GM19025 (cell line): ENCODE measurements around the gene PPP1R10.
A peak's percentile ranks its signal among the peaks of the same experiment; 100 is the strongest.

Source experiments
- ATAC-seq: cut with Tn5 transposase; IDR thresholded peaks from one replicate; pipeline ENCODE4 v1.9.1; 2021; ENCODE audit warnings: mild to moderate bottlenecking, low read depth, moderate library complexity; ENCODE audit not compliant: unreplicated experiment

PPP1R10 gene

DNA sequence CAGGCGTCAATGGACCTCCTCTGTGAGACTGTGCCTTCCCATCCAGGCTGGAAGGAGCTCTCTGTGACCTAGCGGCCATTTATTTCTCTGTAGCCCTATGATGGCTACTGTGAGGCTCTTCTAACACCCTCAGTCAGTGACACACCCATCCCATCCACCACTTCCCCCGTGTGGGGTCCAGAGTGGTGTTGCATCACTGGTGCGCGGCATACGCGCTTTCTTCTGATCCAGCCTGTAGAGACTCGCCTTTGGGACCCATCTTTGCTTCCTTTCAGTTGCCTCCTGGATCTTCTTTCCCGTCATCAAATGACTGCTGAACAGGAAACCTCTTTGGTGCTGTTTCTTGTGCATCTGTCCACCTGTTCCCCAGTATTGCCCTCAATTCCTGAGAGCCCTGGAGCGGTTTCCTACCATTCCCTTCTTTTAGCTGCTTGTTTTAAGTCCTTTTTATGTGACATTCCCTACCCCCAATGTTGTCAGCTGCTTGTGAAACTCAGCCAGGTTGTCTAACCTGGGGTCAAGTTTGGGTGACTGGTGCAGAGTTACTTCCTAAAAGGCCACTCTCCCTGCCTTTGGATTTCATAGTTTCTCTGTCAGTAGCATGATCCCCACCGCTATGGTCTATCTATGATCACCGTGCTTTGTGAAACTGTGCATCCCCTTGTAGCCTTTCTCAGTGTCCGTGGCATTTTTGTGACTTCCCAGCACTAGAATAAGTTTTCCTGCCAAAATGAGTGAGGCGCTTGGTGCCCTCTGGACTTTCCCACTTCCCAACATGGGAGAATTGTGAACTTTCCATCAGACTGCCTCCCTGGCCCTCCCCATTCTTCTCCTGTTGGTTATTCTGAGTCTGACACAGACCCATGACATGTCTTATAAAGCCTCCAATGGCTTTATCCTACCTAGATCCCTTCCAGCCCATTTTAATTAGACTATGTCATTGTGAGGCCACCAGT lies 54.3 kb downstream of the PPP1R10 start:
- ATAC-seq: no peak

DNA sequence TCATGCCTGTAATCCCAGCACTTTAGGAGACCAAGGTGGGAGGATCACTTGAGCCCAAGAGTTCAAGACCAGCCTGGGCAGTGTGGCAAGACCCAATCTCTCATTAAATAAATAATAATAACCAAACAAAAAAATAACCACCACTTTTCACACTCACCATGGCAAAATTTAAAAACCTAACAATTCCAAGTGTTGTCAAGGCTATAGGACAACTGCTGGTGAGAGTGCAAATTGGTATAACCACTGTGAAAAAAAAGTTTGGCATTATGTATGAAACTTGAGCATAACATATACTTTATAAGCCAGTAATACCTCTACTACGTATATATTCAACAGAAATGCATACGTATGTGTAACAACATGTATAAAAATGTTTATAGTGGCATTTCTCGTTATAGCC lies 56.1 kb downstream of the PPP1R10 start:
- no peak for ATAC-seq

DNA sequence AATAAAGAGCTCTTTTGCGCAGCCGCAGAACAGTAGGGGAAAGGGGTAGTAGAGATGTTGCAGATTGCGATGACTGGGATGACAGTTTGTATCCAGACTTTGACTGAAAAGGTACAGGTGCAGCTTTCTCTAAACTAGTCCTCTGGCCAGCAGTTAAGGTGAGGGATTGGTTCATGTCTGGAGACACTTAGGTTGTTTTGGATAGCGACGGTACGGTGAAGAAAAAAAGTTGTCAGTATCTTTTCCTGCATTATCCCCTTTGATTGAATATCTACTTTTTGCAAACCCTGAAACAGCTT lies 59.4 kb downstream of the PPP1R10 start:
- no peak for ATAC-seq

DNA sequence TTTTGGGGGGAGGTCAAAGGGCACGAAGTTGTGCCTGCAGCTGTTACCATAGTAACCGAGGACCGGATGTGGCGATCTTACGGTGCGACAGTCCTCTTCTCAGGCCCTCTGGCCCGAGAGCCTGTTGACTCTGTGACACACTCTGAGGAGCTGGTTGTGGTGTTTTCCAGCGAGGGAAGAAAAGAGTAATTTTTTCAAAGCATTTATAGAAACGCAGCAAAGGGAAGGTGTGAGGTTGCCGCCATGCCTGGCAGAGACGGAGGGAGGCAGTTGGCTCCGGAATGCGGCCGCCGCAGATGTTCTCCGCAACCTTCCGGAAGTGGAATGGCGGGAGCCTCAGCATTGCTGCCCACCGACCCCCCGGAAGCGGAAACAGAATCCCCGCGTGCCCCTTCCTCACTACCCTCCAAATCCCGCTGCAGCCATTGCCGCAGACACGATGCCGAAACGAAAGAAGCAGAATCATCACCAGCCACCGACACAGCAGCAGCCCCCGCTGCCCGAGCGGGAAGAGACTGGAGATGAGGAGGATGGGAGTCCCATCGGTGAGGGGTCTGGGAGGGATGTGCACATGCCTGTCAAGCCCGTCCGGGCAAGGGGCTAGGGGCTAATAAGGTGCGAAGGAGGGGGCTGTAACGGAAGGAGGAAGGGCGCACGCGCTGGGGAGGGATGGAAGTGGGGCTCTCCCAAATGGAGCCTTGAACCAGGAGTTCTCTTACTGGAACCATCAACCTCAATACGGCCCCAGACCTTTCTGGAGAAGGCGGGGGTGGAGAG lies 59.9 kb downstream of the PPP1R10 start, which contains the start of gene PRR3:
Gene PRR3, plus strand, starts transcription at position 390 of the 777 bp plus-strand sequence. Its CDS starts 50 bp downstream, at position 440.
- peak; percentile 41 for ATAC-seq

DNA sequence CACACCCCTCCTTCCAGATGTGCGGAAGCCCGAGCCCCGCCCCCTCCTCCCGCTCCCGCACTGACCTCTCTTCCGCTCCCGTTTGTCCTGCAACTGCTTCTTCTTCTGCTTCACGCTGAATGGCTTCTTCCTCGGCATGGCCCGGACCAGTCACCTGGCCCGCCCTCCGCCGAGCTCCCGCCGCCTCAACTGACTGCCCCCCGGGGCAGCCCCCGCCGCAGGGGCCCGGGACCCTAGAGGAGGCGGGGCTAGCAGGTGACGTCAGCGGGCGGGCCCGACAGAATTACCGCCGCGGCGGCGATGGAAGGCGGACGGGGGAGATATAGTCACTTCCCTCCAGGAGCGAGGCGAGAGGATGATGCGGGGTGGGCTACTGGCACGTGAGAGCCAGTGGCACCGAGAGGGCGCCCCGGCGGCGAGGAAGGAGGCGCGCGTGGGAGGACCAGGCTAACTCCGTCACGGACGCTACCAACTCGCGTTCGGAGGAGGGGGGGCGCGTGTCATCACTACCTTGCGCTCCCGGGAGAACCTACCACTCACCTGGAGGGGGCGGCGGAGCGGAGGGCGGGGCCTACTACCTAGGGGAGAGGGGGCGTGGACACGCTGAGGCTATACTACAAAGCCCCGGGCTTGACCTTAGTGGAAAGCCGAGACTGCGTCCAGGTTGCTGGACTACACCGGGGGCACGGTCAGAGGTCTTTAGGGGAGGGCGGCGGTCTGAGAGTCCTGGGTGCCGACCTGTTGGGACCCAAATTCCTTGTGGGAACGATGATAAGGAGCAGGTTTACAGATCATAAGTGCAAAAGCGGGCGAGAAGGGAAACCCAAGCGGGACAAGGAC lies 60.8 kb downstream of the PPP1R10 start, which contains the start of gene GNL1:
Gene GNL1, minus strand, starts transcription at position 424 of the 840 bp plus-strand sequence. Its CDS starts 286 bp downstream, at position 138.
- peak; percentile 76 for ATAC-seq

DNA sequence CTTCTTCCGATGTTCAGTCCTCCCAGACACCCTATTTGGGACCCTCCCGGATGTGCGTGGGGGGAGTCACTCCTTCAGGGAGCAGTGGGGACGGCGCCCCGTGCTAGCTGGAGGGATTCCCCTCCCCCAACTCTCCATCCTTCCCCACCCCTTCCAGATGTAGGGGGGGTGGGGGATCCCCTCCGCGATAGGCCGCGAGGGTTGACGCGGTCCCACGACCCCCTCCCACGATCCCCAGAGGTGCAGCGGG lies 61.3 kb downstream of the PPP1R10 start:
- no peak for ATAC-seq

DNA sequence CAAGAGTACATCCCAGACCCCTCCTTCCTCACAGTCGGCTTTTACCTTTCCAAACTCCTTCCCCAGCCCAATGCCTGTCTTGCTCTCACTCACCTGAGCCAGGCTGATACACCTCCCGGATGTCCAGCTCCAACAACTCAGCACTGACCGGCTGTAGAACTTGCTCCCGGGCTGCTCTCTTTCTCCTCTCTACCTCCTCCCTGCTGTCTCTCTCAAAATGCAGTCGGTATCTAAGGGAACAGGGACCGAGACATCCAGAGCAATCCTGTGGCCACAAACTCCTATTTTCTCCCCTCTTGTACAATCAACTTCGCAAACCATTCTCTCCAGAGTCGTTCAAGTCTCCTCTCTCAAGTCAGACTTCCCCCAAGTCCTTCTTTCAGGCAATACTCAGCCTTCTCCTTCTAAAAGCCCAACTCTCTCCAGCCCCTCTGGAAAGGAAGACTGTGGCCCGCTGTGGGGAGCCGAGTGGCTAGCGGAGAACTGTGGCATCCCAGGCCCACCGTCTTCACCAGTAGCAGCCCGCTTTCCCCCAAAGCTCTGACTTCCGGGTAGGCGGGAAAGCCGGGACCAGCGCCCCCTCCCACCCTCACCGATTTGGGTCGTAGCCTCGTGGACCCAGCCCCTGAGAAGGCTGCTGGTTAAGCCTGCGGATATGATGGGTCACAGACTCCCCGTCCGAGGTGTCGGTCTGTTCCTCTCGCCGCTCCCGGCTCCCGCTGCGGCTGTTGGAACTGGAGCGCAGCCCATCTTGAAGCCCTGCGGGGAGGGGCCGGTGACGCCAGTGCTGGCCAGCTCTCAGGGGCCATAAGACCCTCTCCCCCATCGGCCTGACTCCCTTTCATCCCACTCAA lies 61.9 kb downstream of the PPP1R10 start:
- ATAC-seq: no peak

DNA sequence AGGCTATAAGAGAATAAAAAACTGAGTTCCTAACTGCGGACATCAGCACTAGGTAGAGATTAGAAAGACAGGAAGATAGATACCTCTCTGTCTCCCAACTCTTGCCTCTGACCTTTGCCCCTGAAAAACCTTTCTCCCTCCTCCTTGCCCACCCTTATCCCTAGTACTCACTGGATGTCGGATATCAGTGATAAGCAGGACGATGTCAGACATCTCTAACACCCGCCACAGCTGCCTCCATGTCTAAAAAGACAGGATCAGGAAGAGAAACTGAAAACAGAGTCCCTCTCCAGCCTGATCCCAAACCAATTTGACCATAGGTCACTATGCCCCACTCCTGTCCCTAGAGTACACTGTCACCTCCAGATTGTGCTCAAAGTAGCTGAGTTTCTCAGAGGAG lies 62.6 kb downstream of the PPP1R10 start:
- no peak for ATAC-seq
